Measurements from ENCODE around the gene CFAP300.

The CFAP300 gene

GRCh38 chr11:102111787-102112508 lies 64.7 kb downstream of the CFAP300 start:
- Histone ChIP-seq H3K4me3 (ENCODE audit: low read depth in 1 of 2, low read length in 1 of 2) (peak overlapping the region in 1 of 2 experiments; percentile 59), H3K27ac (no peak overlapping the region), H3K27me3 (peaks cover 100% of the 10 kb centered on the region), H3K36me3 (no peaks in the 10 kb centered on the region), H3K4me1 (ENCODE audit: control insufficient read depth in 1 of 2, insufficient read depth in 1 of 2, low read depth in 1 of 2, low read length in 1 of 2) (peaks cover 8 to 22% of the 10 kb centered on the region in 2 experiments), H3K9me3 (no peaks in the 10 kb centered on the region)
- TF ChIP-seq CTCF (IDR thresholded peaks at IDR 0.05), result no peak

GRCh38 chr11:102112509-102112821 lies 65.2 kb downstream of the CFAP300 start:
- Histone ChIP-seq H3K27ac (no peak overlapping the region), H3K4me1 (ENCODE audit: control insufficient read depth in 1 of 2, insufficient read depth in 1 of 2, low read depth in 1 of 2, low read length in 1 of 2) (peaks cover 8 to 24% of the 10 kb centered on the region in 2 experiments), H3K36me3 (no peaks in the 10 kb centered on the region), H3K4me3 (ENCODE audit: low read depth in 1 of 2, low read length in 1 of 2) (no peak overlapping the region), H3K9me3 (no peaks in the 10 kb centered on the region), H3K27me3 (peaks cover 100% of the 10 kb centered on the region)
- TF ChIP-seq CTCF (IDR thresholded peaks at IDR 0.05), result no peak

- TF ChIP-seq CTCF (IDR thresholded peaks at IDR 0.05), result no peak
- no peak overlapping the region for H3K27ac ChIP-seq
- H3K4me3 ChIP-seq (ENCODE audit: low read depth in 1 of 2, low read length in 1 of 2), result no peak overlapping the region
These were observed 66.8 kb downstream of the CFAP300 start for GRCh38 chr11:102114032-102114431.

GRCh38 chr11:102115557-102115956 lies 68.3 kb downstream of the CFAP300 start:
- Histone ChIP-seq H3K27ac (no peak overlapping the region), H3K4me3 (ENCODE audit: low read depth in 1 of 2, low read length in 1 of 2) (no peak overlapping the region), H3K9me3 (no peaks in the 10 kb centered on the region), H3K36me3 (no peaks in the 10 kb centered on the region), H3K4me1 (ENCODE audit: control insufficient read depth in 1 of 2, insufficient read depth in 1 of 2, low read depth in 1 of 2, low read length in 1 of 2) (peaks cover 0 to 23% of the 10 kb centered on the region in 2 experiments), H3K27me3 (peaks cover 95% of the 10 kb centered on the region)
- TF ChIP-seq CTCF (IDR thresholded peaks at IDR 0.05), result no peak

More at GRCh38 chr11:102114032-102114431, 66.8 kb downstream of the CFAP300 start:
- Histone ChIP-seq H3K27me3 (peaks cover 95% of the 10 kb centered on the region), H3K9me3 (no peaks in the 10 kb centered on the region), H3K36me3 (no peaks in the 10 kb centered on the region), H3K4me1 (ENCODE audit: control insufficient read depth in 1 of 2, insufficient read depth in 1 of 2, low read depth in 1 of 2, low read length in 1 of 2) (peaks cover 8 to 30% of the 10 kb centered on the region in 2 experiments)

- Histone ChIP-seq H3K9me3 (no peaks in the 10 kb centered on the region), H3K27me3 (peaks cover 95% of the 10 kb centered on the region), H3K4me1 (ENCODE audit: control insufficient read depth in 1 of 2, insufficient read depth in 1 of 2, low read depth in 1 of 2, low read length in 1 of 2) (peaks cover 0 to 13% of the 10 kb centered on the region in 2 experiments), H3K36me3 (no peaks in the 10 kb centered on the region), H3K4me3 (ENCODE audit: low read depth in 1 of 2, low read length in 1 of 2) (no peak overlapping the region), H3K27ac (no peak overlapping the region)
- TF ChIP-seq CTCF (IDR thresholded peaks at IDR 0.05), result no peak
These were observed 69.4 kb downstream of the CFAP300 start for GRCh38 chr11:102116453-102117205.
